ENCODE results near the gene HECA. TPM values are rescaled to one million over a fixed set of nuclear protein-coding genes. Genes with fewer than 3 reads are reported as not detected.

The HECA gene
- polyA plus RNA-seq, 2 of the 4 experiments (the other 2 are of a cell fraction), result 1.3 to 2.2 TPM

- H3K4me1 ChIP-seq, result no peaks in the 10 kb centered on the region
- POLR2A ChIA-PET, result no interaction called here
These were observed 40.1 kb downstream of the HECA start for GRCh38 chr6:139174961-139175360.

GRCh38 chr6:139175389-139175948, 40.6 kb downstream of the HECA start:
- ATAC-seq, result no peak
- CTCF ChIA-PET, result no interaction called here

More at GRCh38 chr6:139174961-139175360, 40.1 kb downstream of the HECA start:
- CTCF ChIA-PET, result no interaction called here
- Histone ChIP-seq H3K9me3 (no peaks in the 10 kb centered on the region), H3K4me3 (no peak overlapping the region), H3K27ac (no peak overlapping the region), H3K4me2 (no peak overlapping the region)
- FAIRE-seq (no peak), ATAC-seq (no peak), DNase-seq (ENCODE audit: low read depth in 1 of 2, low spot score in 1 of 2) (no peak)
- TF ChIP-seq CHD4 (IDR thresholded peaks at IDR 0.05; ENCODE audit: borderline replicate concordance) (no peak), JUN (IDR thresholded peaks at IDR 0.05) (no peak), RARB (CRISPR knock-in tag; IDR thresholded peaks at IDR 0.05) (no peak), JUNB (IDR thresholded peaks at IDR 0.05) (no peak), BHLHE40 (IDR thresholded peaks at IDR 0.05; ENCODE audit: low read depth, low read length) (no peak), RCOR1 (IDR thresholded peaks at IDR 0.05; ENCODE audit: low read depth, low read length) (no peak), KDM5A (IDR thresholded peaks at IDR 0.05) (no peak), ZC3H11A (IDR thresholded peaks at IDR 0.05) (no peak), CBX2 (IDR thresholded peaks at IDR 0.05; ENCODE audit: borderline replicate concordance, low read depth) (no peak), ESRRA (IDR thresholded peaks at IDR 0.05; ENCODE audit: borderline replicate concordance, low read length) (no peak), E2F6 (IDR thresholded peaks at IDR 0.05; ENCODE audit: borderline replicate concordance, low read depth) (no peak), NFE2L2 (conservative IDR thresholded peaks at IDR 0.05; ENCODE audit: low read length) (no peak), PBX3 (IDR thresholded peaks at IDR 0.05) (no peak), HOXB13 (CRISPR knock-in tag; IDR thresholded peaks at IDR 0.05; ENCODE audit: low read depth) (no peak), RNF2 (IDR thresholded peaks at IDR 0.05; ENCODE audit: borderline replicate concordance, low read depth) (no peak), FOXS1 (CRISPR knock-in tag; IDR thresholded peaks at IDR 0.05) (no peak)

More at GRCh38 chr6:139175389-139175948, 40.6 kb downstream of the HECA start:
- Histone ChIP-seq H3K4me1 (no peaks in the 10 kb centered on the region), H3K4me2 (no peak overlapping the region), H3K27ac (no peak overlapping the region), H3K9me3 (no peaks in the 10 kb centered on the region), H3K4me3 (no peak overlapping the region)
- no peak for TF ChIP-seq RNF2 (IDR thresholded peaks at IDR 0.05; ENCODE audit: borderline replicate concordance, low read depth)
- no peak for TF ChIP-seq RFX5 (IDR thresholded peaks at IDR 0.05)
- no peak for TF ChIP-seq CBX8 (IDR thresholded peaks at IDR 0.05)
- TF ChIP-seq ATOH8 (CRISPR knock-in tag; IDR thresholded peaks at IDR 0.05; ENCODE audit: low read depth), result no peak
- no peak for TF ChIP-seq RAD21 (conservative IDR thresholded peaks at IDR 0.05 in 1 of 2, IDR thresholded peaks at IDR 0.05 in 1 of 2)
- TF ChIP-seq HOXA7 (CRISPR knock-in tag; IDR thresholded peaks at IDR 0.05), result no peak
- TF ChIP-seq KDM5A (IDR thresholded peaks at IDR 0.05), result no peak
- TF ChIP-seq ZNF302 (CRISPR knock-in tag; IDR thresholded peaks at IDR 0.05), result no peak
- no peak for TF ChIP-seq FOSL2 (IDR thresholded peaks at IDR 0.05)
- TF ChIP-seq FOSL2 (CRISPR knock-in tag; IDR thresholded peaks at IDR 0.05), result no peak
- no peak for TF ChIP-seq EHF (CRISPR knock-in tag; IDR thresholded peaks at IDR 0.05)
- TF ChIP-seq NFE2L2 (conservative IDR thresholded peaks at IDR 0.05; ENCODE audit: low read length), result no peak
- TF ChIP-seq SMC3 (IDR thresholded peaks at IDR 0.05), result no peak
- no peak for TF ChIP-seq POLR2A (IDR thresholded peaks at IDR 0.05; ENCODE audit: low read length)
- no peak for TF ChIP-seq JUNB (IDR thresholded peaks at IDR 0.05)
- no peak for TF ChIP-seq HES2 (IDR thresholded peaks at IDR 0.05)
- no peak for TF ChIP-seq ZSCAN20 (CRISPR knock-in tag; IDR thresholded peaks at IDR 0.05)
- TF ChIP-seq CBX2 (IDR thresholded peaks at IDR 0.05; ENCODE audit: borderline replicate concordance, low read depth), result no peak
- POLR2A ChIA-PET, result no interaction called here
- DNase-seq (ENCODE audit: low read depth in 1 of 2, low spot score in 1 of 2), result no peak
- no peak for FAIRE-seq
- 67% methylated on average over 4 of the region's 4 CpGs for WGBS (ENCODE audit: missing lambda C conversion rate)

Measured in A549 (cell line).